ENCODE measurements around the gene TMEM259. TPM values are rescaled to one million over a fixed set of nuclear protein-coding genes. Genes with fewer than 3 reads are reported as not detected.

TMEM259 gene
- total and polyA plus RNA-seq, 7 experiments from 2014 or later: 40.7 to 347 (median 302) TPM

GRCh38 chr19:1015782-1016646 lies 4.9 kb downstream of the TMEM259 start:
- H3K9me3 ChIP-seq (ENCODE audit: control insufficient read depth in 2 of 3, low read length in 3 of 3): no peaks in the 10 kb centered on the region
- DNase-seq (no peak), ATAC-seq (no peak)
- Mint-ChIP-seq H3K27ac (peak overlapping the region in 3 of 9 donors; percentile 12 to 48 (median 38)), H3K4me1 (peaks cover 9 to 42% (median 22%) of the 10 kb centered on the region in 7 donors), H3K27me3 (no peaks in the 10 kb centered on the region), H3K4me3 (peak overlapping the region in 3 of 10 donors; percentile 59 to 97 (median 87)), H3K36me3 (peaks cover 0 to 6% (median 0%) of the 10 kb centered on the region in 5 donors), H3K9me3 (peaks cover 0 to under 1% (median 0%) of the 10 kb centered on the region in 11 donors)
- no peak overlapping the region for H3K27ac ChIP-seq (ENCODE audit: low read depth, low read length)
- H3K4me3 ChIP-seq (ENCODE audit: low read length): no peak overlapping the region
- intact Hi-C loops (cut with micrococcal nuclease): no loop called here
- ChIA-PET CTCF (no interaction called here), POLR2A (interaction anchor here (0.8 to 18.2 kb wide), 7 partner anchors 9 to 253 kb away, joined by 3 to 495 read pairs (median 4); partner anchors contain the start of genes ABCA7, CIRBP and CNN2)
- peaks cover 0 to 48% (median 0%) of the 10 kb centered on the region in 3 experiments for H3K36me3 ChIP-seq (ENCODE audit: control insufficient read depth in 2 of 3, insufficient read depth in 3 of 3, low read length in 3 of 3)
- peaks cover 26 to 41% of the 10 kb centered on the region in 2 donors for H3K4me1 ChIP-seq (ENCODE audit: control insufficient read depth in 2 of 2, insufficient read depth in 2 of 2, low read length in 2 of 2)
- H3K27me3 ChIP-seq (ENCODE audit: control insufficient read depth in 2 of 2, insufficient read depth in 2 of 2, low read length in 2 of 2): no peaks in the 10 kb centered on the region

- ChIA-PET CTCF (interaction anchor here (0.5 kb wide), 1 partner anchor 16 kb away, joined by 5 read pairs; no protein-coding TSS in a partner anchor), POLR2A (interaction anchor here (1.2 to 18.2 kb wide), 5 partner anchors 8 to 254 kb away, joined by 3 to 342 read pairs (median 6); partner anchors contain the start of genes ABCA7, CIRBP and CNN2)
- Histone ChIP-seq H3K4me3 (ENCODE audit: low read length) (no peak overlapping the region), H3K9me3 (ENCODE audit: control insufficient read depth in 2 of 3, low read length in 3 of 3) (no peaks in the 10 kb centered on the region), H3K27ac (ENCODE audit: low read depth, low read length) (no peak overlapping the region), H3K27me3 (ENCODE audit: control insufficient read depth in 2 of 2, insufficient read depth in 2 of 2, low read length in 2 of 2) (no peaks in the 10 kb centered on the region), H3K4me1 (ENCODE audit: control insufficient read depth in 2 of 2, insufficient read depth in 2 of 2, low read length in 2 of 2) (peaks cover 26 to 41% of the 10 kb centered on the region in 2 donors), H3K36me3 (ENCODE audit: control insufficient read depth in 2 of 3, insufficient read depth in 3 of 3, low read length in 3 of 3) (peaks cover 0 to 56% (median 0%) of the 10 kb centered on the region in 3 experiments)
- Mint-ChIP-seq H3K27me3 (no peaks in the 10 kb centered on the region), H3K4me1 (peaks cover 9 to 42% (median 22%) of the 10 kb centered on the region in 7 donors), H3K9me3 (no peaks in the 10 kb centered on the region), H3K4me3 (peak overlapping the region in 1 of 10 donors; percentile 59), H3K36me3 (peaks cover 0 to 6% (median 0%) of the 10 kb centered on the region in 5 donors), H3K27ac (peak overlapping the region in 1 of 9 donors; percentile 38)
- intact Hi-C loops (cut with micrococcal nuclease): no loop called here
- DNase-seq: no peak
- no peak for ATAC-seq
Measured at GRCh38 chr19:1015061-1015781, 5.7 kb downstream of the TMEM259 start.

GRCh38 chr19:1014161-1015060 lies 6.5 kb downstream of the TMEM259 start:
- no peak for DNase-seq
- H3K9me3 ChIP-seq (ENCODE audit: control insufficient read depth in 2 of 3, low read length in 3 of 3): no peaks in the 10 kb centered on the region
- no peaks in the 10 kb centered on the region for H3K27me3 ChIP-seq (ENCODE audit: control insufficient read depth in 2 of 2, insufficient read depth in 2 of 2, low read length in 2 of 2)
- peak overlapping the region in 1 of 9 donors; percentile 70 for H3K27ac Mint-ChIP-seq
- no peak overlapping the region for H3K4me3 Mint-ChIP-seq
- peaks cover 26 to 33% of the 10 kb centered on the region in 2 donors for H3K4me1 ChIP-seq (ENCODE audit: control insufficient read depth in 2 of 2, insufficient read depth in 2 of 2, low read length in 2 of 2)
- no peak for ATAC-seq
- H3K36me3 ChIP-seq (ENCODE audit: control insufficient read depth in 2 of 3, insufficient read depth in 3 of 3, low read length in 3 of 3): peaks cover 0 to 64% (median 0%) of the 10 kb centered on the region in 3 experiments
- H3K9me3 Mint-ChIP-seq: no peaks in the 10 kb centered on the region
- intact Hi-C loops (cut with micrococcal nuclease): no loop called here
- no peak overlapping the region for H3K4me3 ChIP-seq (ENCODE audit: low read length)
- H3K27ac ChIP-seq (ENCODE audit: low read depth, low read length): no peak overlapping the region
- peaks cover 0 to 3% (median 0%) of the 10 kb centered on the region in 5 donors for H3K36me3 Mint-ChIP-seq
- H3K4me1 Mint-ChIP-seq: peaks cover 9 to 37% (median 18%) of the 10 kb centered on the region in 7 donors
- ChIA-PET CTCF (interaction anchor here (1.3 kb wide), 1 partner anchor 151 kb away, joined by 3 read pairs; no protein-coding TSS in a partner anchor), POLR2A (interaction anchor here (1.4 to 1.7 kb wide), 3 partner anchors 9 to 255 kb away, joined by 3 to 6 read pairs (median 4); partner anchors contain the start of genes ARHGAP45 and CIRBP)
- H3K27me3 Mint-ChIP-seq: no peaks in the 10 kb centered on the region

- Histone ChIP-seq H3K36me3 (ENCODE audit: control insufficient read depth in 2 of 3, insufficient read depth in 3 of 3, low read length in 3 of 3) (peaks cover 0 to 67% (median 0%) of the 10 kb centered on the region in 3 experiments), H3K27ac (ENCODE audit: low read depth, low read length) (no peak overlapping the region), H3K4me1 (ENCODE audit: control insufficient read depth in 2 of 2, insufficient read depth in 2 of 2, low read length in 2 of 2) (peaks cover 16 to 21% of the 10 kb centered on the region in 2 donors), H3K4me3 (ENCODE audit: low read length) (no peak overlapping the region), H3K27me3 (ENCODE audit: control insufficient read depth in 2 of 2, insufficient read depth in 2 of 2, low read length in 2 of 2) (no peaks in the 10 kb centered on the region), H3K9me3 (ENCODE audit: control insufficient read depth in 2 of 3, low read length in 3 of 3) (no peaks in the 10 kb centered on the region)
- no peak overlapping the region for H3K4me3 Mint-ChIP-seq
- intact Hi-C loops (cut with micrococcal nuclease): no loop called here
- H3K4me1 Mint-ChIP-seq: peaks cover 5 to 25% (median 14%) of the 10 kb centered on the region in 7 donors
- no peak for DNase-seq
- ChIA-PET POLR2A (interaction anchor here (0.9 to 1.7 kb wide), 3 partner anchors 8 to 201 kb away, joined by 3 to 4 read pairs (median 4); partner anchors contain the start of genes ARHGAP45 and RNU6-2), CTCF (interaction anchor here (1.3 kb wide), 1 partner anchor 150 kb away, joined by 3 read pairs; no protein-coding TSS in a partner anchor)
- no peaks in the 10 kb centered on the region for H3K9me3 Mint-ChIP-seq
- H3K27ac Mint-ChIP-seq: no peak overlapping the region
- peaks cover 0 to 3% (median 0%) of the 10 kb centered on the region in 5 donors for H3K36me3 Mint-ChIP-seq
- no peak for ATAC-seq
- H3K27me3 Mint-ChIP-seq: no peaks in the 10 kb centered on the region
Measured at GRCh38 chr19:1013218-1013617, 7.7 kb downstream of the TMEM259 start.

GRCh38 chr19:1012334-1012733 lies 8.6 kb downstream of the TMEM259 start:
- H3K4me1 ChIP-seq (ENCODE audit: control insufficient read depth in 2 of 2, insufficient read depth in 2 of 2, low read length in 2 of 2): peaks cover 7 to 12% of the 10 kb centered on the region in 2 donors
- intact Hi-C loops (cut with micrococcal nuclease): no loop called here
- no peak overlapping the region for H3K4me3 ChIP-seq (ENCODE audit: low read length)
- H3K27ac ChIP-seq (ENCODE audit: low read depth, low read length): no peak overlapping the region
- H3K36me3 ChIP-seq (ENCODE audit: control insufficient read depth in 2 of 3, insufficient read depth in 3 of 3, low read length in 3 of 3): peaks cover 0 to 67% (median 0%) of the 10 kb centered on the region in 3 experiments
- DNase-seq (no peak), ATAC-seq (no peak)
- no peaks in the 10 kb centered on the region for H3K9me3 ChIP-seq (ENCODE audit: control insufficient read depth in 2 of 3, low read length in 3 of 3)
- Mint-ChIP-seq H3K27ac (no peak overlapping the region), H3K36me3 (peaks cover 0 to 3% (median 0%) of the 10 kb centered on the region in 5 donors), H3K9me3 (no peaks in the 10 kb centered on the region), H3K4me3 (no peak overlapping the region), H3K4me1 (peaks cover 0 to 16% (median 11%) of the 10 kb centered on the region in 7 donors), H3K27me3 (no peaks in the 10 kb centered on the region)
- ChIA-PET POLR2A (interaction anchor here (0.9 to 1.7 kb wide), 3 partner anchors 9 to 202 kb away, joined by 3 to 4 read pairs (median 4); partner anchors contain the start of genes ARHGAP45 and RNU6-2), CTCF (interaction anchor here (0.7 kb wide), 1 partner anchor 11 kb away, joined by 3 read pairs; no protein-coding TSS in a partner anchor)
- H3K27me3 ChIP-seq (ENCODE audit: control insufficient read depth in 2 of 2, insufficient read depth in 2 of 2, low read length in 2 of 2): no peaks in the 10 kb centered on the region

Measured in naive thymus-derived CD4-positive, alpha-beta T cell (primary cell).